ENCODE results near the gene NEU4.
"Not testable (repeated sequence)": the region's sequence is repeated elsewhere in the genome, so short reads cannot be mapped to it uniquely, and the experiment has no call there.

The NEU4 gene

GRCh38 chr2:241808721-241809382 lies at the start of gene NEU4:
TSS of gene NEU4 (plus strand) at chr2:241809193. CDS start at chr2:241814485, 5,292 bp downstream.
- in situ Hi-C loops (cut with HindIII; ENCODE audit: low sequenced_read_pairs) = no loop called here

GRCh38 chr2:241759893-241760292 lies 49.1 kb upstream of the NEU4 start:
- in situ Hi-C loops (cut with HindIII; ENCODE audit: low sequenced_read_pairs) = not testable (repeated sequence)

- in situ Hi-C loops (cut with HindIII; ENCODE audit: low sequenced_read_pairs) = no loop called here
Observed at GRCh38 chr2:241760301-241760771, 48.7 kb upstream of the NEU4 start.

GRCh38 chr2:241762321-241762932 lies 46.6 kb upstream of the NEU4 start:
- in situ Hi-C loops (cut with HindIII; ENCODE audit: low sequenced_read_pairs) = no loop called here

GRCh38 chr2:241762933-241763369 lies 46.0 kb upstream of the NEU4 start:
- in situ Hi-C loops (cut with HindIII; ENCODE audit: low sequenced_read_pairs) = no loop called here

- in situ Hi-C loops (cut with HindIII; ENCODE audit: low sequenced_read_pairs) = no loop called here
Observed at GRCh38 chr2:241763551-241764274, 45.3 kb upstream of the NEU4 start.

- in situ Hi-C loops (cut with HindIII; ENCODE audit: low sequenced_read_pairs) = no loop called here
Observed at GRCh38 chr2:241764275-241765241, 44.4 kb upstream of the NEU4 start.

GRCh38 chr2:241767464-241768250 lies 41.3 kb upstream of the NEU4 start:
- in situ Hi-C loops (cut with HindIII; ENCODE audit: low sequenced_read_pairs) = no loop called here

GRCh38 chr2:241768251-241768711 lies 40.7 kb upstream of the NEU4 start:
- in situ Hi-C loops (cut with HindIII; ENCODE audit: low sequenced_read_pairs) = no loop called here

GRCh38 chr2:241768850-241769249 lies 40.1 kb upstream of the NEU4 start:
- in situ Hi-C loops (cut with HindIII; ENCODE audit: low sequenced_read_pairs) = no loop called here

- in situ Hi-C loops (cut with HindIII; ENCODE audit: low sequenced_read_pairs) = no loop called here
Observed at GRCh38 chr2:241769819-241770184, 39.2 kb upstream of the NEU4 start.

GRCh38 chr2:241770185-241770935 lies 38.6 kb upstream of the NEU4 start:
- in situ Hi-C loops (cut with HindIII; ENCODE audit: low sequenced_read_pairs) = no loop called here

- in situ Hi-C loops (cut with HindIII; ENCODE audit: low sequenced_read_pairs) = no loop called here
Observed at GRCh38 chr2:241770936-241771285, 38.1 kb upstream of the NEU4 start.

GRCh38 chr2:241771286-241772062 lies 37.5 kb upstream of the NEU4 start:
- in situ Hi-C loops (cut with HindIII; ENCODE audit: low sequenced_read_pairs) = no loop called here

- in situ Hi-C loops (cut with HindIII; ENCODE audit: low sequenced_read_pairs) = no loop called here
Observed at GRCh38 chr2:241772063-241772499, 36.9 kb upstream of the NEU4 start.

GRCh38 chr2:241773511-241774418 lies 35.2 kb upstream of the NEU4 start:
- in situ Hi-C loops (cut with HindIII; ENCODE audit: low sequenced_read_pairs) = no loop called here

GRCh38 chr2:241774419-241775222 lies 34.4 kb upstream of the NEU4 start:
- in situ Hi-C loops (cut with HindIII; ENCODE audit: low sequenced_read_pairs) = no loop called here

Measured in DLD1 (cell line).